HG03432 (cell line): Measurements from ENCODE around the gene NDUFB2.
A peak's percentile ranks its signal among the peaks of the same experiment; 100 is the strongest.
"Not testable (repeated sequence)": the region's sequence is repeated elsewhere in the genome, so short reads cannot be mapped to it uniquely, and the experiment has no call there.

ENCODE experiments used
- ATAC-seq: cut with Tn5 transposase; IDR thresholded peaks from one replicate; pipeline ENCODE4 v1.9.1; 2021; ENCODE audit warnings: mild to moderate bottlenecking, moderate library complexity; ENCODE audit not compliant: unreplicated experiment

Gene NDUFB2

DNA sequence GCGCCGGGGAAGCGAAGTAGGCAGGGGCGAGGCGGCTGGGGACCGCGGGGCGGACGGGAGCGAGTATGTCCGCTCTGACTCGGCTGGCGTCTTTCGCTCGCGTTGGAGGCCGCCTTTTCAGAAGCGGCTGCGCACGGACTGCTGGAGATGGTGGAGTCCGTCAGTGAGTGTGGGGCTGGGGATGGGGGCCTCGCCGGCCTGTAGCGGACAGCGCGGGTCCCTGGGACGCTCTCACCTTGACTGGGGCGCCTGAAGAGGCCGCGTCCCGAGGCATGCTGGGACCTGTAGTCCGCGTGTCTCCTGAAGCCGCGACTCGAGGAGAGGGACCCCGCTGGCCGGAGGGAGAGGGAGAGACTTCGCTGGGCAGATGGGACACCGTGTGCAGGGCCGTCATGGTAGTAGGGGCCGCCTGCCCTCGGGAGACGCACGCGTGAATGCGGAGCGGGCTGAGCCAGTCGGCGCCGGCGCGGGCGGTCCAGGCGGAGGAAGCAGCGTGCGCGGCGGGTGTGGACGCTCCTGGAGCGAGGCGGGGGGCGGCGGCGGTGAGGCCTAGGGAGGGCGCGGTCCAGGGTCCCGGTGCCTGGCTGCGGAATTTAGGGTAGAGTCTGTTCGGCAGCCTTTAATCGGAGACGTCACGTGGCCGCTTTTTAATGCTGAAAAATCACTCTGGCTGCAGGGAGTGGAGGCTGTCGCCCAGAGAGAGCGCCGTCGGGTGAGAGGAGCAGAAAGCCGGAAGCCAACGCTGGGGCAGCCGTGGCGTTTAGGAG, at the start of gene NDUFB2:
NDUFB2 (plus strand) TSS at position 29 of the 767 bp plus-strand sequence; CDS start at position 66, 37 bp downstream.
- peak; percentile 94 for ATAC-seq

DNA sequence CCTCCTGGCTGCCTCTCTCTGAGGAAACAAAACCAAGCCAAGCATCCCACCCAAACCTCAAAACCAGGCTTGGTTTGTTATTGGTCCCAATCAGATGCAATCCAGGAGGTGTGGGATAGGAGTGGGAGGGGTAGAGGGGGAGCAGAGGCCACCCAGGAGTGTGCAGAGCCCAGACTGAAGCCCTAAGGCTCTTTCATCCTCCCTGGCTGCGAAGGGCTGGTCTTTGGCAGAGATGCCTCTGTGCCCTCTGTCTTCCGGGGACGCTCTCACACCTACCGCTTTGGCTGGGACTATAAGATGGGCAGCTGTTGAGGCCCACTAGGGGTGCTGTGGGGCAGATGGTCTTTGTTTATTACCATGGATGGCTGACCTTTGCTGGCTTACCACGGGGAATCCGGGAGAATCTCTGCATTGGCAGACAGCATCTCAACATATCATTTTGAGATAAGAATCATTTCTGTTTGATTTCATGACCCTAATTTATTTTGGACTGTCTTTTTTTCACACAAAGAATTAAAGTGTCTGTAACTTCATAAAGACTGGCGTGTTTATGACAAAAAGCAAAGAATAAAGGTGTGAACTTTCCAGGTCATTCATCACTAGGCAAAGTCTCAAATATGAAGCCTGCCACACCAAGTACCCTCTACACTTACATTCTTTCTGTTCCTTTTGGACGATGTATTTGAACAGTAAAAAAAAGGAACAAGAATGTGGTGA, 49.4 kb upstream of the NDUFB2 start:
- ATAC-seq, result peak; percentile 85

GRCh38 chr7:140649556-140650205, 46.8 kb upstream of the NDUFB2 start:
- ATAC-seq, result no peak

GRCh38 chr7:140650367-140650766, 46.1 kb upstream of the NDUFB2 start:
- no peak for ATAC-seq

DNA sequence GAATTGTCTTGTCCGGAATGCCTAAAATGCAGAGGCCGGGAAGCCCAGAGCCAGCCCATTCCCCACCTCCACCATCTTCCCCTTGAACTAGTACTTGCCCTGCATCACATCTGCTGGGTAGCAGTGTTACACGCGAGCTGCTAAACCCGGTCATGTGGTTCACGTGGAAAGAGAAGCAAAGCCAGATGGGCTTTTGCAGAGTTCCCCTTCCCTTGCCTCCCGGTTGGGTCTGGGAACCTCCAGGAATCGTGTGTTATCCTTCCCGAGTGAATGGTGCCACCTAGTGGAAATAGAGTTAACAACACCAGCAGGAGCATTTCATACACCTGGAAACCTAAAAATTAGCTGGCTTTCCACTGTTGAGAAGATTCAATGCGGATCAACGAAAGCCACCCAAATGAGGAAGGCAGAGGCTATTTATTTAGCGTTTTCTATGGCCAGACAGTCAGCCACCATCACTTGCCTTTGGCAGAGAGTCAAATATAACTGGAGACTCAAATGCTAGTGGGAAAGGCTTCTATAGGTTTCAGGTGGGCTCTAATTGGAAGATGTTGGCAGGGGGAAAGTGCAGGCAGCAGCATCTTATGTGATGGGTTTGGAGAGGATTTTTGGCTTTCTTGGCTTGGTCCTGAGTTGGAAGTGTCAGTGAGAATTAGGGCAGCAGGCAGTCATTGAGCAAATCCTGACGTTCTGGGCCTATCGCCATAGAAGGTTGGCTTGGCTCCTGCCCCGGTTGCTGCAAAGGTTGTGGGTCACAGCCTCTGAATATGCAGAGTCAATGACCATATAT, 43.0 kb upstream of the NDUFB2 start:
- no peak for ATAC-seq

DNA sequence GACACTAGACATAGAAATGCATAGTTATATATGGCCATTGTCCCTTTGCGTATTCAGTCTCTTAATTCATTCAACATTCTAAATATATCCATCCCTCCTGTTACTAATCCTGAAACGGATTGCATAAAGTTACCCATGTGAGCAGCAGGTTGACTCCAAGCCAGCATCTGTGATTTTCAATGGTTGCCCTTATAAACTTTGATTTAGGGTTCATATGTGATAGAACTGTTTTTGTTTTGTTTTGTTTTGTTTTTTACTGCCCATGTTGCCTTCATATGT, 42.5 kb upstream of the NDUFB2 start:
- ATAC-seq, result no peak

DNA sequence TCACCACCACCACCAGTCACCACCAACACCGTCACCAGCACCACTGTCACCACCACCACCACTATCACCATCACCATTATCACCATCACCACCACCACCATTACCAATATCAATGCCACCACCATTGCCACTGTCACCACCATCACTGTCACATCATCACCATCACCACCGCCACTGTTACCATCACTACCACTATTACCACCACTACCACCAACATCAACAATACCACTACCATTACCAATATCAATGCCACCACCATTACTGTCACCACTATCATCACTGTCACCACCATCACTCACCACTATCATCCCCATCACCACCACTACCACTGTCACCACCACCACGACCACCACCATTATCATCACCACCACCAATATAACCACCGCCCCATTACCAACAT, 41.8 kb upstream of the NDUFB2 start:
- ATAC-seq, result no peak

DNA sequence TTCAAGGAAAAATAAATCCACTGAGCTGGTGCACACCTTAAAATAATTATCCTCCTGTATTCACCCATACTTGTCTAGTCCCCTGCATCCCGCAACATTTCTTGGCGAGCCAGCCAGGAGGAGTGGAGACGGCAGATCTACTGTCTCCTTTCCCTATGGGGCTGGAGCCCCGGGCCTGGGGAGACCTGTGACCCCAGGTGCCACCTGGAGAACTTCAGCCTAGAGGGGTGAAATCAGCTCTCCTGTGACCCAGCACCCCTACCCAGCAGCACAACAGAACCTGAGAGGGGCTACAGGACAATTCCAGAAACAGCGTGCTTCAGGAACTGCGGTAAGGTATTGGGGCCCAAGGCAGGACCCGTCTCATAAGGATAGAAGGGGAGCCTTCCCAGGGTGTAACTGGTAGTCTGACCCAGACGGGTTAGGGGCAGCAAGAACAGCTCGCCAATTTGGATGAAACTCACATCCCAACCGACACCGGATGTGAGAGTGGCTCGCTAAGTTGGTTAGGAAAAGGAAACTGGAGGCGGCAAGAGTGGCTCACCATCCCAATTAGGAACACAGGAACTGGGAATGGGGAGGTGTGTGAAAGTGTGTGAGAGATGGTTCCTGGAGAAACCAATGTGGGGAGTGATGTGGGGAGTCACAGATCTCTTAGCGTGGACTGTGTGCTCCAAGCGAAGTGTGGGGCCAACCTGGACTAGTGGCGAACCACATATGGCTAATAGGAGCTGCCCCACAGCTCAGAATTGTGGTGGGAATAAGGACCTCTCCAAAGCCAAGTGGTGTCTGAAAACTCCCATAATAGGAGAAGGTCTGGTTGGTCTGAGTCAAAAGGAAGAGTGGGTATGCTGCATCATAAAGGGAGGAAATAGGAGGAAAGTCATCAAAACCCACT, 40.7 kb upstream of the NDUFB2 start:
- no peak for ATAC-seq

DNA sequence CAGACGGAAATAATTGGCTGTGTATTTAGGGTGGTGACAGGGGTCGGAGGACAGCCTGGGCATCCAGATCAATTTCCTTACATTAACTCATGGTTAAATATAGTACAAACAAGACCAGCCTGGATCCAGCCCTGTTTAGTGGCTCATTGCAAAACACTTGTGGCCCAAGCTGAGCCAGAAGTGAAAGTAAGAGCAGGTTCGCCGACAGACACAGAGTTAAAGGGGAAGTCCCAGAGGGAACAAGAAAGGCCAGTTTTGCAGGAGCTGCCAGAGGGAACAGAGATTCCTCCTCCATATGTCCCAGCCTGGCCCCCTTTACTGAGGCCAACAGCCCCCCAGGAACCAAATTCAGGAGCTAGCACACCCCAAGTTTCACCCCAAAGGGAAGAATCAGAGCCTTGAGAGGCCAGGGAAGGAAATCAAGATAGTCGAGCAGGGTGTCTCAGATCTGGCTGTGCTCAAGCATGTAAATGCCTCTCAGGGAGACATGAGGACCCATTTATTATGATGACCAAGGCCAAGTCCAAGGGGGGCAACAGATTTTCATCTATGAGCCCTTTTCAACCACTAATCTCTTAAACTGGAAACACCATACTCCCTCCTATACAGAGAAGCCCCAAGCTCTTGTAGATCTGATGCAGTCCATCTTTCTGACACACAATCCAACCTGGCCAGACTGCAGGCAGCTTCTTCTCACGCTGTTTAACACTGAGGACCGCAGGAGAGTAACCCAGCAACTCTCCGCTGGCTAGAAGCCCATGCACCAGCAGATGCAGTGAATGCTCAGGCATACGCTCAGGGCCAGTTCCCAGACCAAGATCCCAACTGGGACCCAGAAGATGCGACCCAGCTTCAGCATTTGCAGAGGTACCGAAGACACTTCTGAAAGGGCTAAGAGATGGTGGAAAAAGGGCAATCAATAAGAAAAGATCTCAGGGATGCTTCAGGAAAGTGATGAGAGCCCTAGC, 39.7 kb upstream of the NDUFB2 start:
- peak; percentile 91 for ATAC-seq

- ATAC-seq, result no peak
These were observed 38.6 kb upstream of the NDUFB2 start for GRCh38 chr7:140657891-140658290.

GRCh38 chr7:140659856-140660255, 36.7 kb upstream of the NDUFB2 start:
- ATAC-seq, result no peak

DNA sequence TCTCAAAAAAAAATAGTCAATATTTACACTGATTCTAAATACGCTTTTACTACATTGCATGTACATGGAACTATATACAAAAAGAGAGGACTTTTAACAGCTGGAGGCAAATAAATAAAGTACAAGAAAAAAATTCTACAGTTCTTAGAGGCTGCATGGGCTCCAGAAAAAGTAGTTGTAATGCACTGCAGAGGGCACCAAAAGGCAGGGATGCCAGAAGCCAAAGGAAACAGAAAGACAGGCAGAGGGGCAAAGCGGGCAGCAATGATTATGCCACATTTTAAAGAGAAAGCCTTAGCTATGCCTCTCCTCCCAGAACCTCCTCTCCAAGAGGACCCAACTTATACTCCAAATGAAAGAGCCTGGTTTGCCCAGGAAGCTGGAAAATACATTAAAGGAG, 35.4 kb upstream of the NDUFB2 start:
- ATAC-seq, result no peak

- ATAC-seq, result not testable (repeated sequence)
These were observed 33.6 kb upstream of the NDUFB2 start for GRCh38 chr7:140662938-140663337.

DNA sequence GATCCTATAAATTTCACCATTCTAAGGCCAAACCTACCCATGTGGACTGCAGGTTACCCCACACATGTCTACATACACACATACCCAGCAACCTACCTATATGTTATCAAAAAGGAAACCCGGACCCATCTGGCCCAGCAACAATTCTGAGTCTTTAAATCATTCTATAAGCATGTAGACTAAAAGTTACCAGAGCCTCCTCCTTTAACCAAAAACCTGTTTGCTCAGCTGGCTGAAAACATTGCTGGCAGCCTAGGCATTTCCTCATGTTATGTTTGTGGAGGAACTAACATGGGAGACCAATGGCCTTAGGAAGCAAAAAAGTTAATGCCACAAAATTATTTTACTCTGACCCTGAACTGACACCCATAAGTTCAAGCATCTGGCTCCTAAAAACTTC, 29.0 kb upstream of the NDUFB2 start:
- ATAC-seq, result no peak

GRCh38 chr7:140668641-140669040, 27.9 kb upstream of the NDUFB2 start:
- no peak for ATAC-seq

DNA sequence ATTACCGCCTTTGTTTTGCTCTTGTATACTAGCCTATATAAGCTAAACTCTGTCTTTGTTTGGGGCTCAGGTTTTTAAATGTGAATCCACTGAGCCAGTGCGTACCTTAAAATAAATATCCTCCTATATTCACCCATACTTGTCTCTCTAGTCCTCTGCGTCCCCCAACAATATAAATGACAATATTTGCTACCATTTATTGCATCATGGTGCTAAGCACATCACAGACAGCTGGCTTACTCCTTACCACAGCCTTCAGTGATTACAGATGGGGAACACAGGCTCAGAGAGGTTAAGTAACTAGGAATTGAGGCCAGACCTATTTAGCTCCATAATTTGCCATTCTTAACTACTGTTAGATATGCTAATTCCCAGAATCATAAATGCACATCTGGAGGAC, 27.2 kb upstream of the NDUFB2 start:
- ATAC-seq, result no peak

DNA sequence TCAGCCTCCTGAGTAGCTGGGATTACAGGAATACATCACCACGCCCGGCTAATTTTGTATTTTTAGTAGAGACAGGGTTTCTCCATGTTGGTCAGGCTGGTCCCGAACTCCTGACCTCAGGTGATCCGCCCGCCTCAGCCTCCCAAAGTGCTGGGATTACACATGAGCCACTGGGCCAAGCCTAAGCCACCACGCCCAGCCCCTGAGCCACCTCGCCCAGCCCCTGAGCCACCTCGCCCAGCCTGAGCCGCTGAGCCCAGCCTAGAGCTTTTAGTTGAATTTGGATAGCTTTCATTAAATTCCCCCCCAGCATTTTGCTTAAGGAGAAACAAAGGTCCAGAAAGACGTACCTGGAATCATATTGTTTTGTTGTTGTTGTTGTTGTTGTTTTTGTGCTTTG, 26.6 kb upstream of the NDUFB2 start:
- ATAC-seq, result not testable (repeated sequence)

GRCh38 chr7:140670343-140670935, 26.1 kb upstream of the NDUFB2 start:
- ATAC-seq, result no peak

GRCh38 chr7:140671966-140672365, 24.5 kb upstream of the NDUFB2 start:
- ATAC-seq, result no peak
